Fibroblast of peridontal ligament (primary cell): Measurements from ENCODE around the gene BTG1.
"Not testable (repeated sequence)": the region's sequence is repeated elsewhere in the genome, so short reads cannot be mapped to it uniquely, and the experiment has no call there.

Source experiments
- DNase-seq: peaks from one replicate; pipeline ENCODE4 v3.0.0-alpha.2; 2010; ENCODE audit errors: extremely low read depth

The BTG1 gene

DNA sequence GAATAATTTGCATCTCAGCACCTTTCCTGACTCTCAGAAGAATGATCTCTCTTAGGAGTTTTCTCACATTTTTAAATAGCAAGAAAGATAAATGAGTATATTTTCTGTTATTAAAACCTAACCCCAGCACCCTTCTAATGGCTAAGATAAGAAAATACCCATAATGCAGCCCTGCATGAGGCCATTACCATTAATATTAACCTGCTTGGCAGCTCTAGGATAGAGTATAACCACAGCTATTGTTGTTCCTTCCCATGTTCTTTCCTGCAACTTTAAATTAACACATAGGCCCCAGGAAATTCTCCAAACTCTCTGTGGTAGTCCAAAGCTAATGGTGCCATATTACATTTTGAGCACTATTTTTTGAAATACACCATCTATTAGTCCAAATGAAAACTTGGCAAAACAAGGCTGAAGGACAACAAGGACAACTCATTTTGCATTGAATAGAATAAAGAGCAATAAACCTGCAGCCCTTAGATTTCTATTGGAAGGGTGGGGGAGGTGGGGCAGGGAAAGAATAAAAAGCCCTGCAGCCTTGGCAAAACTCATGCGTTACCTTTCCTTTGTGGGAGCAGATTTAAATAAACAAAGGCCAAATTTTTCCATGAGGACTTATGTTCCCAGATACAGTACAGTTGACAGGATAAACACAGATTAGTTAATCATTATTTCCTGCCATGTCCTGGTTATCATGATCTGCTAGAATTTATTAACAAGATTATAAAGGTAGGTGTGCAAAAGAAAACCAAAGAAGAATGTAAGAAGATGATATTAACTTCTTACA is 46.9 kb downstream of the BTG1 start:
- DNase-seq, result no peak

- DNase-seq, result no peak
Observed at GRCh38 chr12:92096346-92097136, 49.1 kb downstream of the BTG1 start.

- DNase-seq, result no peak
Observed at GRCh38 chr12:92094751-92095161, 50.9 kb downstream of the BTG1 start.

DNA sequence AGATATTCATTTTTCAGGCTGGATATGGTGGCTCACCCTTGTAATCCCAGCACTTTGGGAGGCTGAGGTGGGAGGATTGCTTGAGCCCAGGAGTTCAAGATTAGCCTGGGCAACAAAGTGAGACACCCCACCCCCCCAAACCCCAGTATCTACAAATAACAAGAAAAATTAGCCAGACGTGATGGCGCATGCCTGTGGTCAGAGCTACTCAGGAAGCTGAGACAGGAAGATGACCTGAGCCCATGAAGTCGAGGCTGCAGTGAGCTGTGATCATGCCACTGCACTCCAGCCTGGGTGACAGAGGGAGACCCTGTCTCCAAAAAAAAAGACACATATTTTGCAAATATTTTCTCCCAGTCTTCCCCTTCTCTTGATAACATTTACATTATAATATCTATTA is 51.3 kb downstream of the BTG1 start:
- not testable (repeated sequence) for DNase-seq
